Stomach (tissue), 9 donors: Measurements from ENCODE around the gene CCDC136. TPM values are rescaled to one million over a fixed set of nuclear protein-coding genes. Genes with fewer than 3 reads are reported as not detected.

Source experiments
- DNase-seq, 2 donors: peaks; one replicate each; pipeline versions ENCODE4 v3.0.0 to v3.0.0-alpha.2; 2013 to 2019
- H3K27ac ChIP-seq, 5 donors: fragments of 200-600 bp in 4 of 5; sonication (generic) in 4 of 5; one replicate each; pipeline ENCODE4 v1.5.1; 2013 to 2019; ENCODE audit warnings: mild to moderate bottlenecking in 1 of 5, moderate library complexity in 1 of 5
- H3K27me3 ChIP-seq, 3 donors: fragments of 200-600 bp; sonication (generic); one replicate each; pipeline ENCODE4 v1.5.1; 2017 to 2019; ENCODE audit warnings: mixed run types in 1 of 3
- H3K36me3 ChIP-seq, 4 donors: fragments of 200-600 bp; sonication (generic); 1 replicate in 3 of 4; 2 replicates in 1 of 4; pipeline ENCODE4 v1.5.1; 2016 to 2019
- H3K4me1 ChIP-seq, 4 donors: fragments of 200-600 bp; sonication (generic); one replicate each; pipeline ENCODE4 v1.5.1; 2016 to 2019
- H3K4me3 ChIP-seq, 4 donors: fragments of 200-600 bp; sonication (generic) in 3 of 4; one replicate each; pipeline ENCODE4 v1.5.1; 2016 to 2019; ENCODE audit warnings: mild to moderate bottlenecking in 1 of 4
- H3K9me3 ChIP-seq, 4 donors: fragments of 200-600 bp; sonication (generic); one replicate each; pipeline ENCODE4 v1.5.1; 2016 to 2019
- EP300 ChIP-seq: sonication (generic); formaldehyde crosslinking; IDR thresholded peaks from one replicate; pipeline ENCODE4 v1.6.1; 2017; ENCODE audit warnings: antibody characterized with exemption
- POLR2A ChIP-seq, 4 donors: fragments of 450-650 bp; IDR thresholded peaks; one replicate each; pipeline ENCODE4 v1.6.1; 2016; ENCODE audit warnings: antibody characterized with exemption in 4 of 4, control low read depth in 2 of 4, mild to moderate bottlenecking in 1 of 4, moderate library complexity in 1 of 4
- POLR2AphosphoS5 ChIP-seq, 3 donors: sonication (generic); formaldehyde crosslinking; IDR thresholded peaks; one replicate each; pipeline ENCODE4 v1.6.1; 2016; ENCODE audit warnings: antibody characterized with exemption in 3 of 3
- WGBS, 5 donors: extraction: QIAGEN DNeasy Blood & Tissue Kit in 3 of 5; methylation state at CpG; one replicate each; pipeline versions ENCODE4 v1.1.5 to v1.1.7; 2013 to 2018; 5-methylcytosine and 5-hydroxymethylcytosine counted together
- intact Hi-C: fragments of 100-400 bp; cut with DNase I; formaldehyde crosslinking; loops from one replicate; pipeline ENCODE4 v1.15.1; 2023; ENCODE audit warnings: low total_unique reads
- polyA plus RNA-seq, 3 donors: library from polyadenylated mRNA; stranded (reverse); fragments of 200-250 nt; gene quantifications; one replicate each; pipeline ENCODE4 v1.2.3, GENCODE V29; 2013
- total RNA-seq, 5 donors: library from RNA; depleted of rRNA; stranded (reverse); fragments of >200 nt; gene quantifications; one replicate each; pipeline versions ENCODE4 v1.1.0 to v1.2.3, GENCODE V29; 2014 to 2016
- TF ChIP-seq, protein P1 (sequence below), 7 experiments: fragments of 450-650 bp in 4 of 7; fragments of 200-600 bp in 3 of 7; sonication (generic) in 3 of 7; IDR thresholded peaks; one replicate each; pipeline ENCODE4 v1.5.1; 2016 to 2019; ENCODE audit warnings: antibody characterized with exemption in 7 of 7, control low read depth in 2 of 7, mild to moderate bottlenecking in 1 of 7
- donor health status: healthy with polysubstance abuse.
- donor health status: Bipolar disorder and iron deficiency.
- donor health status: healthy.

Gene CCDC136
- total and polyA plus RNA-seq, 8 donors: 2.3 to 36.8 (median 5.4) TPM

- Histone ChIP-seq H3K27ac (no peak within 1 kb of the TSS), H3K27me3 (no peaks in the 10 kb centered on the region), H3K4me3 (no peak within 1 kb of the TSS), H3K4me1 (peaks cover 0 to 9% (median 3%) of the 10 kb centered on the region in 4 donors), H3K36me3 (peaks cover 0 to 33% (median 30%) of the 10 kb centered on the region in 4 donors), H3K9me3 (peaks cover 0 to 12% (median 3%) of the 10 kb centered on the region in 4 donors)
- TF ChIP-seq EP300 (no peak), POLR2A (IDR thresholded peaks at IDR 0.05) (no peak), POLR2AphosphoS5 (IDR thresholded peaks at IDR 0.05) (no peak)
- TF ChIP-seq, protein P1, sequence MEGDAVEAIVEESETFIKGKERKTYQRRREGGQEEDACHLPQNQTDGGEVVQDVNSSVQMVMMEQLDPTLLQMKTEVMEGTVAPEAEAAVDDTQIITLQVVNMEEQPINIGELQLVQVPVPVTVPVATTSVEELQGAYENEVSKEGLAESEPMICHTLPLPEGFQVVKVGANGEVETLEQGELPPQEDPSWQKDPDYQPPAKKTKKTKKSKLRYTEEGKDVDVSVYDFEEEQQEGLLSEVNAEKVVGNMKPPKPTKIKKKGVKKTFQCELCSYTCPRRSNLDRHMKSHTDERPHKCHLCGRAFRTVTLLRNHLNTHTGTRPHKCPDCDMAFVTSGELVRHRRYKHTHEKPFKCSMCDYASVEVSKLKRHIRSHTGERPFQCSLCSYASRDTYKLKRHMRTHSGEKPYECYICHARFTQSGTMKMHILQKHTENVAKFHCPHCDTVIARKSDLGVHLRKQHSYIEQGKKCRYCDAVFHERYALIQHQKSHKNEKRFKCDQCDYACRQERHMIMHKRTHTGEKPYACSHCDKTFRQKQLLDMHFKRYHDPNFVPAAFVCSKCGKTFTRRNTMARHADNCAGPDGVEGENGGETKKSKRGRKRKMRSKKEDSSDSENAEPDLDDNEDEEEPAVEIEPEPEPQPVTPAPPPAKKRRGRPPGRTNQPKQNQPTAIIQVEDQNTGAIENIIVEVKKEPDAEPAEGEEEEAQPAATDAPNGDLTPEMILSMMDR (IDR thresholded peaks at IDR 0.05): no peak
- DNase-seq: no peak
- WGBS, 5 donors: 93 to 98% (median 96%) methylated on average over 4 of the region's 4 CpGs
- intact Hi-C loops: no loop called here
Observed at GRCh38 chr7:128775744-128776474, 15.9 kb upstream of the CCDC136 start, which contains the start of gene OPN1SW. TSS of gene OPN1SW (minus strand) at chr7:128775794. CDS start at chr7:128775781, 13 bp downstream.

- peaks cover 0 to 12% (median 3%) of the 10 kb centered on the region in 4 donors for H3K9me3 ChIP-seq
- DNase-seq: no peak
- peaks cover 0 to 20% (median 15%) of the 10 kb centered on the region in 4 donors for H3K36me3 ChIP-seq
- H3K4me3 ChIP-seq: no peak overlapping the region
- H3K27ac ChIP-seq: peak overlapping the region in 1 of 5 donors; percentile 30
- peaks cover 0 to 6% (median 2%) of the 10 kb centered on the region in 4 donors for H3K4me1 ChIP-seq
- 19 to 42% (median 27%) methylated on average over 5 of the region's 5 CpGs for whole genome bisulfite sequencing, 5 donors
- TF ChIP-seq POLR2AphosphoS5 (IDR thresholded peaks at IDR 0.05) (no peak), EP300 (no peak), POLR2A (IDR thresholded peaks at IDR 0.05) (no peak)
- TF ChIP-seq, protein P1 (IDR thresholded peaks at IDR 0.05): no peak
- no peaks in the 10 kb centered on the region for H3K27me3 ChIP-seq
- intact Hi-C loops: no loop called here
Observed at GRCh38 chr7:128777156-128778123, 14.3 kb upstream of the CCDC136 start.

DNA sequence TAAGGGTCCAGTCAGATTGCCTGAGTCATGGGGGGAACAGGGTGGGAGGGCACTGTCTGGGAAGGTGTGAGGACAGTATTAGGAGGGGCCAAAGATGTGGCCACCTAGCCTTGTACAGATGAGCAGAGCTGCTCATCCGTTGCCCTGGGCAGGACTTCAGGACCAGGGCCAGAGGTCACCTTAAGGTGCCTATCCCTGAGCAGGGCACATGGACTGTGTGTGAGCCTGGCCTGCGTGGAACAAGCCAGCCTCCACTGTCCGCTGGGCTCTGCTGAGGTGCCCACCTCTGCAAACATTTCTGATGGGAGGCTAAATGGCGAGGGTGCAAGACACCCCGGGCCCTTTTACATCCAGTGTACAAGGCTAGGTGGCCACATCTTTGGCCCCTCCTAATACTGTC lies 12.8 kb upstream of the CCDC136 start:
- no peak overlapping the region for H3K4me3 ChIP-seq
- no peak for TF ChIP-seq EP300
- no peak for TF ChIP-seq POLR2AphosphoS5 (IDR thresholded peaks at IDR 0.05)
- TF ChIP-seq, protein P1 (IDR thresholded peaks at IDR 0.05): no peak
- no peak for TF ChIP-seq POLR2A (IDR thresholded peaks at IDR 0.05)
- H3K4me1 ChIP-seq: peaks cover 0 to 21% (median 9%) of the 10 kb centered on the region in 4 donors
- no peaks in the 10 kb centered on the region for H3K27me3 ChIP-seq
- peaks cover 0 to 5% (median under 1%) of the 10 kb centered on the region in 4 donors for H3K36me3 ChIP-seq
- H3K27ac ChIP-seq: no peak overlapping the region
- intact Hi-C loops: no loop called here
- peaks cover 0 to 12% (median 3%) of the 10 kb centered on the region in 4 donors for H3K9me3 ChIP-seq
- 96 to 100% (median 97%) methylated on average over 4 to 5 of the region's 5 CpGs for WGBS, 5 donors
- no peak for DNase-seq

GRCh38 chr7:128781126-128781525 lies 10.6 kb upstream of the CCDC136 start:
- Histone ChIP-seq H3K27ac (peak overlapping the region in 3 of 5 donors; percentile 58 to 83 (median 61)), H3K36me3 (no peaks in the 10 kb centered on the region), H3K9me3 (peaks cover 0 to 12% (median 3%) of the 10 kb centered on the region in 4 donors), H3K27me3 (no peaks in the 10 kb centered on the region), H3K4me1 (peaks cover 0 to 21% (median 9%) of the 10 kb centered on the region in 4 donors), H3K4me3 (no peak overlapping the region)
- intact Hi-C loops: no loop called here
- WGBS, 5 donors: 64 to 86% (median 81%) methylated on average over 5 of the region's 5 CpGs
- TF ChIP-seq POLR2AphosphoS5 (IDR thresholded peaks at IDR 0.05) (peak in 2 of 3 donors; percentile 21 to 29), EP300 (no peak)
- peak in 1 of 2 donors; percentile 70 for DNase-seq
